Vein endothelial cell (primary cell): Measurements from ENCODE around the gene ZBTB42. TPM values are rescaled to one million over a fixed set of nuclear protein-coding genes. Genes with fewer than 3 reads are reported as not detected.

Experiments
- total RNA-seq: library from RNA; depleted of rRNA; stranded (reverse); fragments of >200 nt; gene quantifications from 2 replicates; pipeline ENCODE4 v1.2.3, GENCODE V29; 2012

The ZBTB42 gene
- total RNA-seq: 6.5 and 6.7 TPM in 2 replicates

DNA sequence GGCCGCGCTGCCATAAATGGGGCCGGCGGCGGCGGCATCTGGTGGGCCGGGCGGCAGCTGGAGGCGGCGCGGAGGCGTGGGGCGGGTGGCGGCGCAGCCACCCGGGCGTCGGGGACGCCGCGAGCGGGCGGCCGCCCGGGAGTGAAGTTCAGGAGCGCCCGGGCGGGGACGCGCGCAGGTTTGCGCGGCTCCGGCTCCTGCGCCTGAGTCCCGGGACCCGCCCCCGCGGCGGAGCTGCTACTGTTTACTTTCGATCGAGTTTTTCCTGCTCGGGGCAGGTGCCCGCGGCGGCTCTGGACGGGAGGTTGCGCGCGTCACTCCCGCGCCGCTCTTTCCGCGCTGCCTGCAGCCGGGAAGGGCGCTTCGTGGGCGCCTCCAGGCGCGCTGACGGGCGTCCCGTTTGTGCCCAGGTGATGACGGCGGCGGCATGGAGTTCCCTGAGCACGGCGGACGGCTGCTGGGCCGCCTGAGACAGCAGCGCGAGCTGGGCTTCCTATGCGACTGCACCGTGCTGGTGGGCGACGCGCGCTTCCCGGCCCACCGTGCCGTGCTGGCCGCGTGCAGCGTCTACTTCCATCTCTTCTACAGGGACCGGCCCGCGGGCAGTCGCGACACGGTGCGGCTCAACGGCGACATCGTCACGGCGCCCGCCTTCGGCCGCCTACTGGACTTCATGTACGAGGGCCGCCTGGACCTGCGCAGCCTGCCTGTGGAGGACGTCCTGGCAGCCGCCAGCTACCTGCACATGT, at the start of gene ZBTB42:
Gene ZBTB42, plus strand, starts transcription at position 331 of the 749 bp plus-strand sequence. Its CDS starts 97 bp downstream, at position 428.

DNA sequence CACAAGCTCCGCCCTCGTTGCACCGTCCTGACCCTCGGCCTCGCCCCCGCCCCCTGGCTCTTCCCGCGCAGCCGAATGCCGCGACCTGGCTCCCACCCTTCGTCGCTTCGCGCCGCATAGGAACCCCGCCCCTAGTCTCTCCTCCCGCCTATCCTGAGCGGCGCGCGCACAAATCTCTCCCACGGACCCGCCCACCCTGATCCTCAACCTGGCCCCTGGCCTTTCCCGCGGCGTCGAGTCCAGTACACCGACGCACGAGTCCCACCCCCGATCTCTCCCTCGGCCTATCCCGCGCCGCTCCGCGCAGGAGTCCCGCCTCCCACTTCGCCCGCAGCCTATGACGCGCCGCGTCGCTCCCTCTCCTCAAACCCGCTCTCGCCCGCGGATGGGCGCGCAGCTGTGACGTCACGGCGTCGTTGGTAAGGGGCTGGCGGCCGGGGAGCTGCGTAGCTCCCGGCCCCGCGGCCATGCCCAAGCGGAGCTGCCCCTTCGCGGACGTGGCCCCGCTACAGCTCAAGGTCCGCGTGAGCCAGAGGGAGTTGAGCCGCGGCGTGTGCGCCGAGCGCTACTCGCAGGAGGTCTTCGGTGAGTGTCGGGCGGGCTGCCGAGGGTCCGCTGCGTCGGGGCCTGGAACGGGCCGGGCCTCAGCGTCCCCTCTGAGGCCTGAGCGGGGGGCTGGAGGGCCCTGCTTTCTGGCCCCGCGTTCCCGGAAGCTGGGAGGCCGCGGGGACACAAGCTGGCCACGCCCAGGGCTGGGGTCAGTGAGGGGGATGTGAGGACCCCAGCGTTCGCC, 48.0 kb upstream of the ZBTB42 start, which contains the start of gene SIVA1:
Gene SIVA1, plus strand, starts transcription at position 413 of the 793 bp plus-strand sequence. Its CDS starts 55 bp downstream, at position 468.

DNA sequence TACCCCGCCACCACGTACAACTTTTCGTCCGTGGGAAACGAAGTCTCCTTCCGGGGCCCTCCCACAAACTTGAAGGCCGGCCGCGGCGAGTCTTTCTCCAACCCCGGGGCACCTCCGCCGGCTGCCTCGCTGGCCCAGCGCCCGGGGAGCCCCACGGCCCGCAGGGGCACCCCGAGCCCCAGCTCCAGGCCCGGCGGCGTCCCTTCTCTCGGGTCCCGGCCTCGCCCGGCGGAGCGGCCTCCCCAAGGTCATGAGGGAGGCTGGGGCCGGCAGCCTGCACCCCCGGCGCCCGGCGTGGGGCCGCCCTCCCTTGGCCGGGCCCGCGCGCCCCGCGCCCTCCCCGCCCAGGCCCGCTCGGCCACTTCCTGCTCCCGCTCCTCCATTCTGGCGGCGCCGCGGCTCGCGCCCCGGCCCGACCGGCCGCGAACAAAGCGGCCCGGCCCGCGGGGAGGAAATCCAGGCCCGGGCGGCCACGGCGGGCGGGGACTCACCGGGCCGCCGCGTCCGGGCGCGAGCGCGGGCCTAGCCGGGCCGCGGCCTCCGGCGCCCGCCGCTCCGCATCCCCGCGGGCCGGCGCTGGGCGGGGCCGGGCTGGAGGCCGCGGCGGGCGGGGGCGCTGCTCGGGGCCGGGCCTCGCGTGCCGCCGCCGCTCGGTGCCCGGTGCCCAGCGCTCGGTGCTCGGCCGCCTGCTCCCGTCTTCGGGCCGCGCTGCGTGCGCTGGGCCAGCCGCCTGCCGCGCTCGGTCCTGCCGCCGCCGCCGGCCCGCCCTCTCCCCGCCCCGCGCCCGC, 5.7 kb upstream of the ZBTB42 start, which contains the start of gene AKT1:
Gene AKT1, minus strand, starts transcription at position 756 of the 788 bp plus-strand sequence. CDS start 3,105 bp downstream, outside the sequence.

Other genes with a start within 250 kb of the ZBTB42 start
- not detected in 2 replicates for gene C14orf180, start 221.3 kb upstream of the ZBTB42 start, total RNA-seq
- 0.65 TPM in 1 of 2 replicates, not detected in the other for gene TMEM179, start 196.3 kb upstream of the ZBTB42 start, total RNA-seq
- gene INF2, start 111.5 kb upstream of the ZBTB42 start, total RNA-seq: 78.1 and 80.2 TPM in 2 replicates
- gene ADSS1, start 76.9 kb upstream of the ZBTB42 start, total RNA-seq: 1.4 and 2.3 TPM in 2 replicates
- gene SIVA1, start 48.0 kb upstream of the ZBTB42 start, total RNA-seq: 106 and 117 TPM in 2 replicates
- 219 and 221 TPM in 2 replicates for gene AKT1, start 5.4 kb upstream of the ZBTB42 start, total RNA-seq
- gene CEP170B, start 64.2 kb downstream of the ZBTB42 start, total RNA-seq: 26.4 and 27.1 TPM in 2 replicates
- under 0.01 TPM in 2 replicates for gene PLD4, start 123.8 kb downstream of the ZBTB42 start, total RNA-seq
- 55.2 and 76.0 TPM in 2 replicates for gene AHNAK2, start 177.3 kb downstream of the ZBTB42 start, total RNA-seq
- gene CLBA1, start 184.7 kb downstream of the ZBTB42 start, total RNA-seq: 6.5 and 10.2 TPM in 2 replicates
- 39.2 and 45.6 TPM in 2 replicates for gene CDCA4, start 220.0 kb downstream of the ZBTB42 start, total RNA-seq